AG04449 (cell line): ENCODE data around the gene CYP26B1.

ENCODE experiments used
- CTCF ChIA-PET: fragments of 350-600 bp; formaldehyde crosslinking; extraction: SDS; loops from one replicate; lab custom pipeline; 2021; ENCODE audit warnings: antibody characterized with exemption; lab: Yijun Ruan, JAX
- POLR2A ChIA-PET: fragments of 400-600, 350-600 bp; formaldehyde crosslinking; extraction: SDS; loops from one replicate; lab custom pipeline; 2020; ENCODE audit warnings: antibody characterized with exemption, inconsistent platforms; lab: Yijun Ruan, JAX
- DNase-seq: peaks from one replicate; pipeline ENCODE4 v3.0.0-alpha.2; 2010; ENCODE audit warnings: low read depth, low spot score
- H3K4me3 ChIP-seq: 2 replicates; pipeline ENCODE4 v1.5.1; 2011; ENCODE audit warnings: low read depth, mild to moderate bottlenecking, control low read depth, low read length
- CTCF ChIP-seq: IDR thresholded peaks from one replicate; pipeline ENCODE4 v1.5.1; 2011; ENCODE audit warnings: mild to moderate bottlenecking, moderate library complexity, low read length, control low read depth, inconsistent platforms; ENCODE audit not compliant: insufficient read depth; ENCODE audit errors: missing control alignments

Gene CYP26B1

GRCh38 chr2:72128059-72128842 lies 19.4 kb downstream of the CYP26B1 start:
- DNase-seq, result no peak
- ChIA-PET POLR2A (no interaction called here), CTCF (interaction anchor here (0.6 to 2.9 kb wide), 2 partner anchors 10 to 321 kb away, joined by 3 to 17 read pairs; no protein-coding TSS in a partner anchor)
- TF ChIP-seq CTCF, result no peak
- no peak overlapping the region for H3K4me3 ChIP-seq

GRCh38 chr2:72127401-72128058 lies 20.1 kb downstream of the CYP26B1 start:
- ChIA-PET CTCF (interaction anchor here (0.6 kb wide), 1 partner anchor 322 kb away, joined by 3 read pairs; no protein-coding TSS in a partner anchor), POLR2A (no interaction called here)
- DNase-seq, result no peak
- H3K4me3 ChIP-seq, result no peak overlapping the region
- no peak for TF ChIP-seq CTCF

- TF ChIP-seq CTCF, result no peak
- POLR2A ChIA-PET, result no interaction called here
- CTCF ChIA-PET, result no interaction called here
- no peak overlapping the region for H3K4me3 ChIP-seq
- no peak for DNase-seq
These were observed 21.2 kb downstream of the CYP26B1 start for GRCh38 chr2:72126186-72127100.

- ChIA-PET CTCF (interaction anchor here (0.9 to 1.6 kb wide), 4 partner anchors 9 to 13 kb away, joined by 3 to 12 read pairs (median 4); no protein-coding TSS in a partner anchor), POLR2A (no interaction called here)
- H3K4me3 ChIP-seq, result no peak overlapping the region
- no peak for TF ChIP-seq CTCF
- DNase-seq, result peak; percentile 5
These were observed 23.3 kb downstream of the CYP26B1 start for GRCh38 chr2:72124376-72124775.

- TF ChIP-seq CTCF, result no peak
- H3K4me3 ChIP-seq, result no peak overlapping the region
- DNase-seq, result no peak
- ChIA-PET CTCF (interaction anchor here (1.3 to 2.0 kb wide), 2 partner anchors 17 to 29 kb away, joined by 4 to 9 read pairs; no protein-coding TSS in a partner anchor), POLR2A (no interaction called here)
These were observed 26.5 kb downstream of the CYP26B1 start for GRCh38 chr2:72121153-72121552.
